Omental fat pad (tissue), 4 donors: ENCODE measurements around the gene CCDC120. TPM values are rescaled to one million over a fixed set of nuclear protein-coding genes. Genes with fewer than 3 reads are reported as not detected.

Experiments used
- ATAC-seq: fragments of 150-250 bp; one replicate; pipeline ENCODE4 v1.9.1; 2016; ENCODE audit warnings: mild to moderate bottlenecking, moderate library complexity; ENCODE audit not compliant: low FRiP score
- DNase-seq: peaks from one replicate; pipeline ENCODE4 v3.0.0-alpha.2; 2019; ENCODE audit warnings: low spot score
- CTCF ChIP-seq, 3 donors: fragments of 450-650 bp; IDR thresholded peaks; one replicate each; pipeline ENCODE4 v1.5.1; 2016 to 2017; ENCODE audit warnings: antibody characterized with exemption in 3 of 3, mild to moderate bottlenecking in 3 of 3, moderate library complexity in 2 of 3
- total RNA-seq, 4 donors: library from RNA; depleted of rRNA; stranded (reverse); fragments of >200 nt; gene quantifications; one replicate each; pipeline ENCODE4 v1.1.0, GENCODE V29; 2016

Gene CCDC120
- total RNA-seq, 4 donors from 2014 or later: 1.1 to 3.2 (median 2.5) TPM

GRCh38 chrX:49061916-49062315, 3.1 kb downstream of the CCDC120 start:
- ATAC-seq: no peak
- no peak for TF ChIP-seq CTCF (IDR thresholded peaks at IDR 0.05)

GRCh38 chrX:49063715-49064114, 4.9 kb downstream of the CCDC120 start:
- no peak for ATAC-seq
- no peak for DNase-seq
- no peak for TF ChIP-seq CTCF (IDR thresholded peaks at IDR 0.05)

More at GRCh38 chrX:49061916-49062315, 3.1 kb downstream of the CCDC120 start:
- DNase-seq: no peak

GRCh38 chrX:49064303-49064702, 5.5 kb downstream of the CCDC120 start:
- no peak for TF ChIP-seq CTCF (IDR thresholded peaks at IDR 0.05)
- no peak for DNase-seq
- ATAC-seq: no peak

GRCh38 chrX:49064735-49065134, 5.9 kb downstream of the CCDC120 start:
- ATAC-seq (no peak), DNase-seq (no peak)
- TF ChIP-seq CTCF (IDR thresholded peaks at IDR 0.05): no peak

- DNase-seq (no peak), ATAC-seq (no peak)
- TF ChIP-seq CTCF (IDR thresholded peaks at IDR 0.05): no peak
These were observed 7.5 kb downstream of the CCDC120 start for GRCh38 chrX:49066278-49066677.

- ATAC-seq (no peak), DNase-seq (no peak)
- no peak for TF ChIP-seq CTCF (IDR thresholded peaks at IDR 0.05)
These were observed 7.9 kb downstream of the CCDC120 start for GRCh38 chrX:49066690-49067089.

- DNase-seq (no peak), ATAC-seq (no peak)
- no peak for TF ChIP-seq CTCF (IDR thresholded peaks at IDR 0.05)
These were observed 8.7 kb downstream of the CCDC120 start for GRCh38 chrX:49067285-49068120.
